ENCODE measurements around the gene ATG4D. TPM values are rescaled to one million over a fixed set of nuclear protein-coding genes. Genes with fewer than 3 reads are reported as not detected.

Gene ATG4D
- total RNA-seq, 1 donor from 2014 or later, result 30.3 TPM

GRCh38 chr19:10555610-10555973 is 11.9 kb downstream of the ATG4D start:
- TF ChIP-seq CTCF (IDR thresholded peaks at IDR 0.05; ENCODE audit: insufficient read depth, low read length, severe bottlenecking), result no peak
- Histone ChIP-seq H3K36me3 (ENCODE audit: control insufficient read depth, insufficient read depth, low read length) (peaks cover 29% of the 10 kb centered on the region), H3K4me3 (ENCODE audit: low read depth, low read length) (no peak overlapping the region), H3K27me3 (ENCODE audit: control insufficient read depth, insufficient read depth, low read length) (no peaks in the 10 kb centered on the region)
- no peak for FAIRE-seq
- no peak for DNase-seq (ENCODE audit: low read depth)

GRCh38 chr19:10557603-10558197 is 14.0 kb downstream of the ATG4D start:
- Histone ChIP-seq H3K4me3 (ENCODE audit: low read depth, low read length) (no peak overlapping the region), H3K36me3 (ENCODE audit: control insufficient read depth, insufficient read depth, low read length) (peaks cover 30% of the 10 kb centered on the region), H3K27me3 (ENCODE audit: control insufficient read depth, insufficient read depth, low read length) (no peaks in the 10 kb centered on the region)
- FAIRE-seq, result no peak
- no peak for TF ChIP-seq CTCF (IDR thresholded peaks at IDR 0.05; ENCODE audit: insufficient read depth, low read length, severe bottlenecking)
- DNase-seq (ENCODE audit: low read depth), result no peak

- no peak overlapping the region for H3K4me3 ChIP-seq (ENCODE audit: low read depth, low read length)
- H3K27me3 ChIP-seq (ENCODE audit: control insufficient read depth, insufficient read depth, low read length), result no peaks in the 10 kb centered on the region
- FAIRE-seq (no peak), DNase-seq (ENCODE audit: low read depth) (no peak)
- H3K36me3 ChIP-seq (ENCODE audit: control insufficient read depth, insufficient read depth, low read length), result peaks cover 31% of the 10 kb centered on the region
- no peak for TF ChIP-seq CTCF (IDR thresholded peaks at IDR 0.05; ENCODE audit: insufficient read depth, low read length, severe bottlenecking)
These were observed 16.4 kb downstream of the ATG4D start for GRCh38 chr19:10560154-10560553.

GRCh38 chr19:10562609-10563008 is 18.9 kb downstream of the ATG4D start:
- FAIRE-seq (no peak), DNase-seq (ENCODE audit: low read depth) (no peak)
- Histone ChIP-seq H3K36me3 (ENCODE audit: control insufficient read depth, insufficient read depth, low read length) (peaks cover 27% of the 10 kb centered on the region), H3K27me3 (ENCODE audit: control insufficient read depth, insufficient read depth, low read length) (no peaks in the 10 kb centered on the region), H3K4me3 (ENCODE audit: low read depth, low read length) (no peak overlapping the region)
- no peak for TF ChIP-seq CTCF (IDR thresholded peaks at IDR 0.05; ENCODE audit: insufficient read depth, low read length, severe bottlenecking)

GRCh38 chr19:10565028-10565566 is 21.4 kb downstream of the ATG4D start:
- DNase-seq (ENCODE audit: low read depth) (no peak), FAIRE-seq (no peak)
- H3K36me3 ChIP-seq (ENCODE audit: control insufficient read depth, insufficient read depth, low read length), result peaks cover 13% of the 10 kb centered on the region
- no peaks in the 10 kb centered on the region for H3K27me3 ChIP-seq (ENCODE audit: control insufficient read depth, insufficient read depth, low read length)
- peak; percentile 53 for TF ChIP-seq CTCF (IDR thresholded peaks at IDR 0.05; ENCODE audit: insufficient read depth, low read length, severe bottlenecking)
- peak overlapping the region; percentile 99 for H3K4me3 ChIP-seq (ENCODE audit: low read depth, low read length)
